A549 (cell line): ENCODE results near the gene POLR1E.

ENCODE experiments used
- POLR2A ChIP-seq: IDR thresholded peaks from 2 replicates; pipeline ENCODE4 v1.6.1; 2012; ENCODE audit warnings: mild to moderate bottlenecking, low read length
- TF ChIP-seq, protein P1 (sequence below): fragments of 450-650 bp; IDR thresholded peaks from 2 replicates; pipeline ENCODE4 v1.6.1; 2014; ENCODE audit warnings: antibody characterized with exemption
- TF ChIP-seq, protein P2 (sequence below): fragments of >200 bp; sonication (Bioruptor Twin); formaldehyde crosslinking; IDR thresholded peaks from 3 replicates; pipeline ENCODE4 v1.5.1; 2016
- TF ChIP-seq, protein P3 (sequence below): fragments of 150-350 bp; IDR thresholded peaks from 2 replicates; pipeline ENCODE4 v1.6.1; 2014; ENCODE audit warnings: low read depth, mild to moderate bottlenecking, low read length

DNA sequence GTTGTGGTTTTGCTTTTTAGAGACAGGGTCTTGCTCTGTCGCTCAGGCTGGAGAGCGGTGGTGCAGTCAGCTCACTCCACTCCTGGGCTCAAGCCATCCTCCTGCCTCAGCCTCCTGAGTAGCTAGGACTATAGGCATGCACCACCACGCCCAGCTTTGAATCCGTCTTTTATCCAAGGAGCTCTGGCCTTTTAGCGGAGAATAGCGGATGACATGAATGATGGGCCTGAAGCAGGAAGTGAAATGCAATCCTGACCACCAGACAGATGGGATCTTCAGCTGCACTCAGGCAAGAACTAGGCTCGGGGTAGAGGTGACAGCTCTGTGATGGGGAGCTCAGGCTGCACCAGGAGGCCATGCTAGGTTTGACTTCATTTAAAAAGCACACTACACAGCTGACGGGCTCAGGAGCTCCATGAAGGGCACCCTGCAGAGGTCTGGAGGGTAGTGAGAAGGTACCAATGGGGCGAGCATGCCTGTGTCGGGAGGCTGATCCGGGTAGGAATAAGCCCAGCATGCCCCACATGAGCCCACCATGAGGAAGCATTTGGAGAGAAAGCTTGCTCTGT is 21.9 kb downstream of the POLR1E start:
- TF ChIP-seq POLR2A, result no peak
- TF ChIP-seq, protein P1, sequence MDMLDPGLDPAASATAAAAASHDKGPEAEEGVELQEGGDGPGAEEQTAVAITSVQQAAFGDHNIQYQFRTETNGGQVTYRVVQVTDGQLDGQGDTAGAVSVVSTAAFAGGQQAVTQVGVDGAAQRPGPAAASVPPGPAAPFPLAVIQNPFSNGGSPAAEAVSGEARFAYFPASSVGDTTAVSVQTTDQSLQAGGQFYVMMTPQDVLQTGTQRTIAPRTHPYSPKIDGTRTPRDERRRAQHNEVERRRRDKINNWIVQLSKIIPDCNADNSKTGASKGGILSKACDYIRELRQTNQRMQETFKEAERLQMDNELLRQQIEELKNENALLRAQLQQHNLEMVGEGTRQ, result no peak
- TF ChIP-seq, protein P2, sequence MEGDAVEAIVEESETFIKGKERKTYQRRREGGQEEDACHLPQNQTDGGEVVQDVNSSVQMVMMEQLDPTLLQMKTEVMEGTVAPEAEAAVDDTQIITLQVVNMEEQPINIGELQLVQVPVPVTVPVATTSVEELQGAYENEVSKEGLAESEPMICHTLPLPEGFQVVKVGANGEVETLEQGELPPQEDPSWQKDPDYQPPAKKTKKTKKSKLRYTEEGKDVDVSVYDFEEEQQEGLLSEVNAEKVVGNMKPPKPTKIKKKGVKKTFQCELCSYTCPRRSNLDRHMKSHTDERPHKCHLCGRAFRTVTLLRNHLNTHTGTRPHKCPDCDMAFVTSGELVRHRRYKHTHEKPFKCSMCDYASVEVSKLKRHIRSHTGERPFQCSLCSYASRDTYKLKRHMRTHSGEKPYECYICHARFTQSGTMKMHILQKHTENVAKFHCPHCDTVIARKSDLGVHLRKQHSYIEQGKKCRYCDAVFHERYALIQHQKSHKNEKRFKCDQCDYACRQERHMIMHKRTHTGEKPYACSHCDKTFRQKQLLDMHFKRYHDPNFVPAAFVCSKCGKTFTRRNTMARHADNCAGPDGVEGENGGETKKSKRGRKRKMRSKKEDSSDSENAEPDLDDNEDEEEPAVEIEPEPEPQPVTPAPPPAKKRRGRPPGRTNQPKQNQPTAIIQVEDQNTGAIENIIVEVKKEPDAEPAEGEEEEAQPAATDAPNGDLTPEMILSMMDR, result no peak
- TF ChIP-seq, protein P3, sequence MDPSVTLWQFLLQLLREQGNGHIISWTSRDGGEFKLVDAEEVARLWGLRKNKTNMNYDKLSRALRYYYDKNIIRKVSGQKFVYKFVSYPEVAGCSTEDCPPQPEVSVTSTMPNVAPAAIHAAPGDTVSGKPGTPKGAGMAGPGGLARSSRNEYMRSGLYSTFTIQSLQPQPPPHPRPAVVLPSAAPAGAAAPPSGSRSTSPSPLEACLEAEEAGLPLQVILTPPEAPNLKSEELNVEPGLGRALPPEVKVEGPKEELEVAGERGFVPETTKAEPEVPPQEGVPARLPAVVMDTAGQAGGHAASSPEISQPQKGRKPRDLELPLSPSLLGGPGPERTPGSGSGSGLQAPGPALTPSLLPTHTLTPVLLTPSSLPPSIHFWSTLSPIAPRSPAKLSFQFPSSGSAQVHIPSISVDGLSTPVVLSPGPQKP, result no peak
